Mesenchymal stem cell (in vitro differentiated cells and primary cell): ENCODE data around the gene AIG1.

ENCODE experiments used
- DNase-seq: peaks from one replicate; pipeline ENCODE4 v3.0.0-alpha.2; 2013
- H2AFZ ChIP-seq: one replicate; pipeline ENCODE4 v1.6.1; 2013; ENCODE audit warnings: low read depth, mild to moderate bottlenecking, control low read depth, inconsistent platforms, low read length, moderate library complexity
- H2AK5ac ChIP-seq: 2 replicates; pipeline ENCODE4 v1.6.1; 2013; ENCODE audit warnings: low read length, moderate library complexity, mild to moderate bottlenecking, inconsistent platforms; ENCODE audit not compliant: severe bottlenecking
- H2BK120ac ChIP-seq: one replicate; pipeline ENCODE4 v1.6.1; 2013; ENCODE audit warnings: low read depth, mild to moderate bottlenecking, inconsistent platforms, low read length, moderate library complexity
- H2BK12ac ChIP-seq, 2 experiments: one replicate each; pipeline ENCODE4 v1.6.1; 2013; ENCODE audit warnings: inconsistent platforms in 2 of 2, low read length in 2 of 2, mild to moderate bottlenecking in 2 of 2, moderate library complexity in 2 of 2, control low read depth in 1 of 2
- H2BK15ac ChIP-seq: one replicate; pipeline ENCODE4 v1.6.1; 2013; ENCODE audit warnings: mild to moderate bottlenecking, low read depth, inconsistent platforms; ENCODE audit not compliant: poor library complexity, severe bottlenecking
- H2BK5ac ChIP-seq: 2 replicates; pipeline ENCODE4 v1.6.1; 2013; ENCODE audit warnings: low read depth, mild to moderate bottlenecking, low read length, control low read depth, inconsistent platforms; ENCODE audit not compliant: poor library complexity, severe bottlenecking
- H3K14ac ChIP-seq, 2 experiments: one replicate each; pipeline ENCODE4 v1.6.1; 2013; ENCODE audit warnings: inconsistent platforms in 2 of 2, low read length in 2 of 2, control low read depth in 1 of 2, mild to moderate bottlenecking in 1 of 2, moderate library complexity in 1 of 2
- H3K18ac ChIP-seq, 2 experiments: one replicate each; pipeline ENCODE4 v1.6.1; 2013; ENCODE audit warnings: inconsistent platforms in 2 of 2, low read length in 2 of 2, control low read depth in 1 of 2, low read depth in 1 of 2, mild to moderate bottlenecking in 1 of 2
- H3K23ac ChIP-seq, 2 experiments: one replicate each; pipeline ENCODE4 v1.6.1; 2013; ENCODE audit warnings: inconsistent platforms in 2 of 2, low read length in 2 of 2, mild to moderate bottlenecking in 2 of 2, moderate library complexity in 2 of 2, control low read depth in 1 of 2
- H3K27ac ChIP-seq: 2 replicates; pipeline ENCODE4 v1.5.1; 2013; ENCODE audit warnings: mild to moderate bottlenecking, moderate library complexity, low read length, control low read depth, inconsistent platforms; ENCODE audit not compliant: poor library complexity, severe bottlenecking
- H3K27me3 ChIP-seq, 2 experiments: 2 replicates each; pipeline versions ENCODE4 v1.6.1 to v1.7.0; 2013; ENCODE audit warnings: low read length in 2 of 2, mild to moderate bottlenecking in 2 of 2, moderate library complexity in 2 of 2, control low read depth in 1 of 2, inconsistent platforms in 1 of 2; ENCODE audit not compliant: control insufficient read depth in 1 of 2, insufficient read depth in 1 of 2
- H3K36me3 ChIP-seq, 2 experiments: 2 replicates each; pipeline versions ENCODE4 v1.6.1 to v1.7.0; 2013; ENCODE audit warnings: low read length in 2 of 2, control low read depth in 1 of 2, inconsistent platforms in 1 of 2, low read depth in 1 of 2, mild to moderate bottlenecking in 1 of 2; ENCODE audit not compliant: insufficient read depth in 2 of 2, control insufficient read depth in 1 of 2
- H3K4ac ChIP-seq, 2 experiments: one replicate each; pipeline ENCODE4 v1.6.1; 2013; ENCODE audit warnings: inconsistent platforms in 2 of 2, low read length in 2 of 2, mild to moderate bottlenecking in 2 of 2, moderate library complexity in 2 of 2, control low read depth in 1 of 2, low read depth in 1 of 2
- H3K4me1 ChIP-seq: 2 replicates; pipeline ENCODE4 v1.6.1; 2013; ENCODE audit warnings: low read depth, low read length, control low read depth; ENCODE audit not compliant: control insufficient read depth, insufficient read depth
- H3K4me2 ChIP-seq: 2 replicates; pipeline ENCODE4 v1.6.1; 2013; ENCODE audit warnings: low read length, mild to moderate bottlenecking, inconsistent platforms; ENCODE audit not compliant: poor library complexity, severe bottlenecking
- H3K4me3 ChIP-seq, 2 experiments: 2 replicates each; pipeline versions ENCODE4 v1.5.1 to v1.7.0; 2013; ENCODE audit warnings: low read length in 2 of 2, mild to moderate bottlenecking in 2 of 2, control low read depth in 1 of 2, low read depth in 1 of 2; ENCODE audit not compliant: insufficient read depth in 1 of 2
- H3K79me1 ChIP-seq: replicated peaks from 2 replicates; pipeline ENCODE4 v1.6.1; 2013; ENCODE audit warnings: mild to moderate bottlenecking, control low read depth, low read length, inconsistent platforms; ENCODE audit not compliant: poor library complexity, severe bottlenecking
- H3K9ac ChIP-seq: 2 replicates; pipeline ENCODE4 v1.7.0; 2013; ENCODE audit warnings: mild to moderate bottlenecking, low read length, moderate library complexity
- H3K9me3 ChIP-seq: 2 replicates; pipeline ENCODE4 v1.7.0; 2013; ENCODE audit warnings: mild to moderate bottlenecking, low read length; ENCODE audit not compliant: control insufficient read depth
- H4K8ac ChIP-seq: one replicate; pipeline ENCODE4 v1.6.1; 2013; ENCODE audit warnings: inconsistent platforms, mild to moderate bottlenecking, low read length, moderate library complexity
- H4K91ac ChIP-seq: one replicate; pipeline ENCODE4 v1.6.1; 2013; ENCODE audit warnings: mild to moderate bottlenecking, low read length, inconsistent platforms
- WGBS: methylation state at CpG from one replicate; pipeline ENCODE4 v1.1.7; 2013; ENCODE audit warnings: mixed read lengths; 5-methylcytosine and 5-hydroxymethylcytosine counted together

AIG1 gene

DNA sequence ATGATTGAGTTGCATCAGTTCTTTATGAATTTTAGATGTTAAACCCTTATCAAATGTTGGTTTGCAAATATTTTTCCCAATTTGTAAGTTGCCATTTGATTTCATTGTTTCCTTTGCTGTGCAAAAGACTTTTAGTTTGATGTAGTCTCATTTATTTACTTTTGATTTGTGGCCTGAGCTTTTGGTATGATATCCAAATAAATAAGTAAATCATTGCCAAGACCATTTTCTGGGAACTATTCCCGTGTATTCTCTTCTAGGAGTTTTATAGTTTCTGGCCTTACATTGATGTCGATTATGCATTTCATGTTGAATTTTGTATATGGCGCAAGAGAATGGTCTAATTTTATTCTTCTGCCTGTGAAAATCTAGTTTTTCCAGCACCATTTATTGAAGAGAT lies 13.4 kb downstream of the AIG1 start:
- no peak overlapping the region for H4K91ac ChIP-seq
- WGBS: 94% methylated on average over 2 of the region's 3 CpGs
- H2BK5ac ChIP-seq: no peak overlapping the region
- H3K23ac ChIP-seq: no peak overlapping the region
- H3K27ac ChIP-seq: no peak overlapping the region
- H3K36me3 ChIP-seq: no peaks in the 10 kb centered on the region
- no peak overlapping the region for H3K9ac ChIP-seq
- no peak overlapping the region for H3K4me3 ChIP-seq
- no peak for DNase-seq
- H2BK12ac ChIP-seq: no peak overlapping the region
- H4K8ac ChIP-seq: no peak overlapping the region
- peaks cover 9% of the 10 kb centered on the region for H3K79me1 ChIP-seq
- H3K4ac ChIP-seq: no peak overlapping the region
- H2BK15ac ChIP-seq: no peak overlapping the region
- H2BK120ac ChIP-seq: no peak overlapping the region
- no peak overlapping the region for H3K18ac ChIP-seq
- no peak overlapping the region for H2AFZ ChIP-seq
- H2AK5ac ChIP-seq: no peak overlapping the region
- no peak overlapping the region for H3K4me2 ChIP-seq
- no peaks in the 10 kb centered on the region for H3K4me1 ChIP-seq
- H3K9me3 ChIP-seq: peaks cover 14% of the 10 kb centered on the region
- no peaks in the 10 kb centered on the region for H3K27me3 ChIP-seq
- no peak overlapping the region for H3K14ac ChIP-seq

- H3K4ac ChIP-seq: no peak overlapping the region
- H3K18ac ChIP-seq: no peak overlapping the region
- H3K9ac ChIP-seq: no peak overlapping the region
- H3K14ac ChIP-seq: no peak overlapping the region
- H4K8ac ChIP-seq: no peak overlapping the region
- no peak overlapping the region for H4K91ac ChIP-seq
- peaks cover 14% of the 10 kb centered on the region for H3K9me3 ChIP-seq
- no peak overlapping the region for H2AK5ac ChIP-seq
- 94% methylated on average over 2 of the region's 3 CpGs for WGBS
- H3K23ac ChIP-seq: no peak overlapping the region
- H2BK120ac ChIP-seq: no peak overlapping the region
- H3K27me3 ChIP-seq: no peaks in the 10 kb centered on the region
- H3K79me1 ChIP-seq: peaks cover 7% of the 10 kb centered on the region
- H3K27ac ChIP-seq: no peak overlapping the region
- no peak overlapping the region for H3K4me3 ChIP-seq
- H3K4me2 ChIP-seq: no peak overlapping the region
- no peaks in the 10 kb centered on the region for H3K4me1 ChIP-seq
- no peak overlapping the region for H2BK12ac ChIP-seq
- no peak overlapping the region for H2AFZ ChIP-seq
- H3K36me3 ChIP-seq: no peaks in the 10 kb centered on the region
- DNase-seq: no peak
- no peak overlapping the region for H2BK5ac ChIP-seq
- no peak overlapping the region for H2BK15ac ChIP-seq
Observed at GRCh38 chr6:143074670-143075318, 14.1 kb downstream of the AIG1 start.

- no peak overlapping the region for H2AFZ ChIP-seq
- 83% methylated on average over 3 of the region's 6 CpGs for WGBS
Observed at GRCh38 chr6:143078468-143079324, 18.0 kb downstream of the AIG1 start.

GRCh38 chr6:143079325-143079640 lies 18.6 kb downstream of the AIG1 start:
- Histone ChIP-seq H3K18ac (no peak overlapping the region), H3K4me1 (peaks cover 1% of the 10 kb centered on the region), H3K14ac (no peak overlapping the region), H3K4ac (no peak overlapping the region), H2BK120ac (no peak overlapping the region), H3K4me2 (no peak overlapping the region), H3K79me1 (peaks cover 7% of the 10 kb centered on the region), H2BK12ac (no peak overlapping the region), H2AK5ac (no peak overlapping the region), H3K9ac (no peak overlapping the region), H3K23ac (no peak overlapping the region), H4K8ac (no peak overlapping the region), H3K36me3 (no peaks in the 10 kb centered on the region), H3K27me3 (no peaks in the 10 kb centered on the region), H3K4me3 (no peak overlapping the region), H2AFZ (no peak overlapping the region), H2BK15ac (no peak overlapping the region), H3K27ac (no peak overlapping the region), H4K91ac (no peak overlapping the region), H3K9me3 (peaks cover 5% of the 10 kb centered on the region), H2BK5ac (no peak overlapping the region)
- no peak for DNase-seq

More at GRCh38 chr6:143078468-143079324, 18.0 kb downstream of the AIG1 start:
- Histone ChIP-seq H2BK15ac (no peak overlapping the region), H4K8ac (no peak overlapping the region), H3K27ac (no peak overlapping the region), H3K36me3 (no peaks in the 10 kb centered on the region), H3K4ac (no peak overlapping the region), H2BK120ac (no peak overlapping the region), H3K4me2 (no peak overlapping the region), H2BK12ac (no peak overlapping the region), H3K79me1 (peaks cover 7% of the 10 kb centered on the region), H3K23ac (no peak overlapping the region), H2AK5ac (no peak overlapping the region), H3K9me3 (peaks cover 11% of the 10 kb centered on the region), H3K18ac (no peak overlapping the region), H3K4me3 (no peak overlapping the region), H3K27me3 (no peaks in the 10 kb centered on the region), H3K9ac (no peak overlapping the region), H4K91ac (no peak overlapping the region), H3K14ac (no peak overlapping the region), H3K4me1 (no peaks in the 10 kb centered on the region), H2BK5ac (no peak overlapping the region)
- DNase-seq: no peak
